SK-N-MC (cell line): ENCODE results near the gene ZNF45.
A peak's percentile ranks its signal among the peaks of the same experiment; 100 is the strongest.

ENCODE experiments used
- DNase-seq: peaks from one replicate; pipeline ENCODE4 v3.0.0-alpha.2; 2011; ENCODE audit warnings: low read depth, low spot score
- H3K27ac ChIP-seq: fragments of 200-600 bp; sonication (generic); 2 replicates; pipeline ENCODE4 v1.5.1; 2016; ENCODE audit warnings: mixed run types
- H3K36me3 ChIP-seq: fragments of 200-600 bp; sonication (generic); 2 replicates; pipeline ENCODE4 v1.6.1; 2017; ENCODE audit warnings: antibody characterized with exemption, low read length, mixed read lengths; ENCODE audit not compliant: insufficient read depth
- H3K4me3 ChIP-seq: fragments of 200-600 bp; sonication (generic); 2 replicates; pipeline ENCODE4 v1.5.1; 2016
- H3K9ac ChIP-seq: fragments of 200-600 bp; sonication (generic); 2 replicates; pipeline ENCODE4 v1.8.0; 2017; ENCODE audit warnings: mixed run types, mixed read lengths; ENCODE audit not compliant: insufficient read length
- H3K9me3 ChIP-seq: fragments of 200-600 bp; sonication (generic); 2 replicates; pipeline ENCODE4 v1.6.1; 2017; ENCODE audit warnings: low read depth, mild to moderate bottlenecking, antibody characterized with exemption, low read length, moderate library complexity, mixed read lengths
- EZH2 ChIP-seq: fragments of 200-600 bp; sonication (generic); IDR thresholded peaks from one replicate; pipeline ENCODE4 v1.6.1; 2017; ENCODE audit warnings: antibody characterized with exemption
- FOXP2 ChIP-seq: optimal IDR thresholded peaks from 2 replicates; pipeline ENCODE3; 2011; ENCODE audit warnings: mild to moderate bottlenecking, moderate library complexity; ENCODE audit not compliant: insufficient read depth; ENCODE audit errors: extremely low read length, control extremely low read depth
- POLR2AphosphoS5 ChIP-seq: IDR thresholded peaks from 2 replicates; pipeline ENCODE4 v1.6.1; 2012; ENCODE audit warnings: mild to moderate bottlenecking, low read depth, low read length, borderline replicate concordance

The ZNF45 gene

GRCh38 chr19:43934055-43934984 is 762 bp downstream of the ZNF45 start:
- peak overlapping the region; percentile 95 for H3K9ac ChIP-seq
- peak overlapping the region; percentile 42; the same call in 1 of the 2 replicates for H3K27ac ChIP-seq
- H3K36me3 ChIP-seq, result peaks cover 39% of the 10 kb centered on the region
- DNase-seq, result no peak
- TF ChIP-seq EZH2, result no peak
- no peak for TF ChIP-seq FOXP2
- no peak for TF ChIP-seq POLR2AphosphoS5
- peak overlapping the region; percentile 97 for H3K4me3 ChIP-seq
- H3K9me3 ChIP-seq, result no peaks in the 10 kb centered on the region

GRCh38 chr19:43928820-43929219 is 6.3 kb downstream of the ZNF45 start:
- no peaks in the 10 kb centered on the region for H3K9me3 ChIP-seq
- H3K36me3 ChIP-seq, result peaks cover 93% of the 10 kb centered on the region
- H3K27ac ChIP-seq, result no peak overlapping the region
- TF ChIP-seq EZH2 (no peak), POLR2AphosphoS5 (no peak), FOXP2 (no peak)
- no peak for DNase-seq
- H3K9ac ChIP-seq, result no peak overlapping the region
- H3K4me3 ChIP-seq, result no peak overlapping the region

- no peaks in the 10 kb centered on the region for H3K9me3 ChIP-seq
- H3K9ac ChIP-seq, result no peak overlapping the region
- H3K4me3 ChIP-seq, result no peak overlapping the region
- no peak for TF ChIP-seq EZH2
- H3K36me3 ChIP-seq, result peaks cover 98% of the 10 kb centered on the region
- H3K27ac ChIP-seq, result no peak overlapping the region
- DNase-seq, result no peak
Measured at GRCh38 chr19:43923875-43924274, 11.2 kb downstream of the ZNF45 start.

GRCh38 chr19:43914051-43914450 is 21.0 kb downstream of the ZNF45 start:
- Histone ChIP-seq H3K9me3 (peaks cover 33% of the 10 kb centered on the region), H3K9ac (no peak overlapping the region), H3K36me3 (peaks cover 62% of the 10 kb centered on the region), H3K27ac (no peak overlapping the region), H3K4me3 (no peak overlapping the region; the same call in 1 of the 2 replicates)
- no peak for DNase-seq
- TF ChIP-seq POLR2AphosphoS5 (no peak), EZH2 (no peak), FOXP2 (no peak)

GRCh38 chr19:43913383-43913782 is 21.7 kb downstream of the ZNF45 start:
- H3K9me3 ChIP-seq, result peaks cover 33% of the 10 kb centered on the region
- H3K9ac ChIP-seq, result no peak overlapping the region
- no peak for DNase-seq
- no peak overlapping the region for H3K27ac ChIP-seq
- TF ChIP-seq FOXP2 (no peak), EZH2 (no peak), POLR2AphosphoS5 (no peak)
- H3K36me3 ChIP-seq, result peaks cover 55% of the 10 kb centered on the region
- H3K4me3 ChIP-seq, result no peak overlapping the region

GRCh38 chr19:43910884-43911283 is 24.2 kb downstream of the ZNF45 start:
- TF ChIP-seq POLR2AphosphoS5, result no peak
- no peak for TF ChIP-seq EZH2
- no peak for TF ChIP-seq FOXP2
- Histone ChIP-seq H3K9ac (no peak overlapping the region), H3K9me3 (peaks cover 33% of the 10 kb centered on the region), H3K4me3 (no peak overlapping the region), H3K27ac (no peak overlapping the region), H3K36me3 (peaks cover 30% of the 10 kb centered on the region)
- no peak for DNase-seq

GRCh38 chr19:43908659-43909058 is 26.4 kb downstream of the ZNF45 start:
- Histone ChIP-seq H3K9me3 (peaks cover 13% of the 10 kb centered on the region), H3K9ac (no peak overlapping the region), H3K36me3 (peaks cover 8% of the 10 kb centered on the region), H3K27ac (no peak overlapping the region), H3K4me3 (no peak overlapping the region)
- TF ChIP-seq EZH2 (no peak), FOXP2 (no peak), POLR2AphosphoS5 (no peak)
- no peak for DNase-seq

GRCh38 chr19:43906774-43907173 is 28.3 kb downstream of the ZNF45 start:
- TF ChIP-seq FOXP2, result no peak
- Histone ChIP-seq H3K27ac (no peak overlapping the region), H3K4me3 (no peak overlapping the region), H3K9ac (no peak overlapping the region), H3K9me3 (0 out of 2 replicates have a peak, but pooled peaks cover 4% of the 10 kb centered on the region), H3K36me3 (no peaks in the 10 kb centered on the region)
- no peak for DNase-seq

- Histone ChIP-seq H3K4me3 (no peak overlapping the region), H3K9me3 (no peaks in the 10 kb centered on the region), H3K9ac (no peak overlapping the region), H3K27ac (no peak overlapping the region), H3K36me3 (no peaks in the 10 kb centered on the region)
- no peak for DNase-seq
- TF ChIP-seq FOXP2 (no peak), POLR2AphosphoS5 (no peak), EZH2 (no peak)
Measured at GRCh38 chr19:43905897-43906296, 29.2 kb downstream of the ZNF45 start.
